OCI-LY7 (cell line): Measurements from ENCODE around the gene NF2.

Source experiments
- CTCF ChIP-seq: fragments of 200-600 bp; sonication (generic); conservative IDR thresholded peaks from 2 replicates; pipeline ENCODE4 v1.5.1; 2014; ENCODE audit warnings: mild to moderate bottlenecking, antibody characterized with exemption, low read length, moderate library complexity, mixed read lengths
- EZH2phosphoT487 ChIP-seq: fragments of 200-600 bp; sonication (generic); IDR thresholded peaks from 2 replicates; pipeline ENCODE4 v1.6.1; 2018; ENCODE audit warnings: low read depth, borderline replicate concordance, mild to moderate bottlenecking, mixed run types, antibody characterized with exemption, low read length, moderate library complexity, mixed read lengths

- TF ChIP-seq CTCF (no peak), EZH2phosphoT487 (no peak)
Observed at GRCh38 chr22:29722587-29722986, 119.2 kb downstream of the NF2 start.
